Retinal pigment epithelial cell (primary cell): ENCODE data around the gene NINJ2.

Experiments
- DNase-seq: peaks from one replicate; pipeline ENCODE4 v3.0.0-alpha.2; 2010; ENCODE audit warnings: low read depth
- H3K4me3 ChIP-seq: 2 replicates; pipeline ENCODE4 v1.5.1; 2011; ENCODE audit warnings: mild to moderate bottlenecking, low read length, control low read depth, moderate library complexity
- TF ChIP-seq, protein P1 (sequence below): conservative IDR thresholded peaks from 2 replicates; pipeline ENCODE4 v1.5.1; 2011; ENCODE audit warnings: low read depth, low read length, control low read depth, inconsistent platforms

NINJ2 gene

DNA sequence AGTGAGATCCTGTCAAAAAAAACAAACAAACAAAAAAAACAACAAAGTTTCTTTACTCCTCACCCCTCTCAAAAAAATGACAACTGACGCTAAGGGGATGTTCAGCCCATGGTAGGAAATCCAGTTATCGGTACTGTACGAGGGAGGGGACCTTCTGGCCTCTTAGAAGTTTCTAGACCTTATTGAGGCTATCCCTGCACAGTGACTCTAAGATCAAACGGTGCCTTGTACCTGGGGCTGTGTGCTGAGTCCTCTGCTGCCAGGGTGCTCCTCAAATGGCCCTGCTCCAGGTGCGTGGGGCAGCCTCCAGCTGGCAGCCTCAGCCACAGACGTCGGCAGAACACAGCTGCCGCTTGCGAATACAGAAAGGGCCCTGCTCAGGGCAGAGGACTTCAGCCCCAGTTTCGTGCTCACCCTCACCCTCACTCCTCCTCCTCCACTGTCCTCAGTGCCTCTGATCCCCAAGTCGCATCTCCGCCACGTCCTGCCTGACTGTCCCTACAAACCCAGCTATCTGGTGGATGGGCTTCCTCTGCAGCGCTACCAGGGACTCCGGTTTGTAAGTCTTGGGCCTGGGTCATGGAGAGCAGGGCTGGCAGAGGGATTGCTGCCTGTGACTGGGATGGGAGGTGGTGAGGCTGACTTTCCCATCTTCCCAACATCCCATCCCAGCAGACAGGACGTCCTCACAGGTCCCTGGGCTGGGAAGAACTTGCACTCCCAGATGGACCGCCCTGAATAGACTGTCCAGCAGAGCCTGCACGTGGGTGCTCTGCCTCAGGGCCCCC is 112.6 kb downstream of the NINJ2 start:
- no peak overlapping the region for H3K4me3 ChIP-seq
- TF ChIP-seq, protein P1, sequence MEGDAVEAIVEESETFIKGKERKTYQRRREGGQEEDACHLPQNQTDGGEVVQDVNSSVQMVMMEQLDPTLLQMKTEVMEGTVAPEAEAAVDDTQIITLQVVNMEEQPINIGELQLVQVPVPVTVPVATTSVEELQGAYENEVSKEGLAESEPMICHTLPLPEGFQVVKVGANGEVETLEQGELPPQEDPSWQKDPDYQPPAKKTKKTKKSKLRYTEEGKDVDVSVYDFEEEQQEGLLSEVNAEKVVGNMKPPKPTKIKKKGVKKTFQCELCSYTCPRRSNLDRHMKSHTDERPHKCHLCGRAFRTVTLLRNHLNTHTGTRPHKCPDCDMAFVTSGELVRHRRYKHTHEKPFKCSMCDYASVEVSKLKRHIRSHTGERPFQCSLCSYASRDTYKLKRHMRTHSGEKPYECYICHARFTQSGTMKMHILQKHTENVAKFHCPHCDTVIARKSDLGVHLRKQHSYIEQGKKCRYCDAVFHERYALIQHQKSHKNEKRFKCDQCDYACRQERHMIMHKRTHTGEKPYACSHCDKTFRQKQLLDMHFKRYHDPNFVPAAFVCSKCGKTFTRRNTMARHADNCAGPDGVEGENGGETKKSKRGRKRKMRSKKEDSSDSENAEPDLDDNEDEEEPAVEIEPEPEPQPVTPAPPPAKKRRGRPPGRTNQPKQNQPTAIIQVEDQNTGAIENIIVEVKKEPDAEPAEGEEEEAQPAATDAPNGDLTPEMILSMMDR, result no peak
- no peak for DNase-seq

DNA sequence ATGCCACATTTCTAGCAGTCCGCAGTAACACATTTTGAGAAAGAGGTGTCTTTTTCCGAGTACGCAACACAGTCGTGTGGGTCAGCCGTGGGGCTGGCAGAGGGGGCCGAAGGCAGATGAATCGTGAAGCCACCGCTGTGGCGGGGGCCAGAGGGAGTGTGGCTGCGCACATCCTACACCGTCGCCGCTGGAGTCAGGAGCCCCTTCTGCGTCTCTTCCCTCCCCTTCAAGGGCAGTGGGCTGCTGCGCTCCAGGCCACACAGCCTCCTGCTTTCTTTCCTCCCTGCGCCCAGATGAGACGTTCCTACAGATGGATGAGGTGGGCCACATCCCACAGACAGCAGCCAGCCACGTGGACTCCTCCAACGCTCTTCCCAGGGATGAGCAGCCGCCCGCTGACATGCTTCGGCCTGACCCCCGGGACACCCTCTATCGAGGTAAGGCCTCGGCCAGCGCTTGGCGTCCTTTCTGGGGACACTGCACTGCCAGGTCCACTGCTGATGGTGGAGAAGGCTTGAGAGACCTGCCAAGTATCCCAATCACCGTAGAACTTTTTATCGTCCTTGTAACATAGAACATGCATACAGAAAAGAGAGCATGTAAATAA is 113.7 kb downstream of the NINJ2 start:
- TF ChIP-seq, protein P1, result no peak
- no peak overlapping the region for H3K4me3 ChIP-seq
- DNase-seq, result no peak

DNA sequence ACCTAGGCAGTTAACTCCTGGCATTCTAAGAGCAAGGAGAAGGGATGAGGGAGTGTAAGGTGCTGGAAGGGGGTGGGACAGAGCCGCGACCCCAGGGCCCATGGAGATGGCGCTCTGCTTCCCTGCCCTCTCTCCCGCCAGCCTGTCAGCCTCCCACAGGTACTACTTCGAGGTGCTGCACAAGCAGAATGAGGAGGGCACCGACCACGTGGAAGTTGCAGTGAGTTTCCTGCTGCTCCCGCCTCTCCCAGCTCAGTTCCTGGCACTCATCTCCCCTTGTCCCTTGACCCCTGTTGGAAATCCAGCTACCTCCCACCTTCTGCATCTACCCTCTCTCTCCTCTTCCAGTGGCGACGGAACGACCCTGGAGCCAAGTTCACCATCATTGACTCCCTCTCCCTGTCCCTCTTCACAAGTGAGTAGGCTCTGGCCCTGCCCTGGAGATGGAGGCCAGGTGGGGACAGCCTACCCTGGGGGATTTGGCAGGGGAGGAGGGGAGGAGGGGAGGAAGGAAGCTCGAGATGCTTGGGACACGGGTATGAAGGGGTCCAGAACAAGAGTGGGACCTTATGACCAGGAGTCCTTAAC is 115.3 kb downstream of the NINJ2 start:
- H3K4me3 ChIP-seq, result no peak overlapping the region
- TF ChIP-seq, protein P1, result no peak

DNA sequence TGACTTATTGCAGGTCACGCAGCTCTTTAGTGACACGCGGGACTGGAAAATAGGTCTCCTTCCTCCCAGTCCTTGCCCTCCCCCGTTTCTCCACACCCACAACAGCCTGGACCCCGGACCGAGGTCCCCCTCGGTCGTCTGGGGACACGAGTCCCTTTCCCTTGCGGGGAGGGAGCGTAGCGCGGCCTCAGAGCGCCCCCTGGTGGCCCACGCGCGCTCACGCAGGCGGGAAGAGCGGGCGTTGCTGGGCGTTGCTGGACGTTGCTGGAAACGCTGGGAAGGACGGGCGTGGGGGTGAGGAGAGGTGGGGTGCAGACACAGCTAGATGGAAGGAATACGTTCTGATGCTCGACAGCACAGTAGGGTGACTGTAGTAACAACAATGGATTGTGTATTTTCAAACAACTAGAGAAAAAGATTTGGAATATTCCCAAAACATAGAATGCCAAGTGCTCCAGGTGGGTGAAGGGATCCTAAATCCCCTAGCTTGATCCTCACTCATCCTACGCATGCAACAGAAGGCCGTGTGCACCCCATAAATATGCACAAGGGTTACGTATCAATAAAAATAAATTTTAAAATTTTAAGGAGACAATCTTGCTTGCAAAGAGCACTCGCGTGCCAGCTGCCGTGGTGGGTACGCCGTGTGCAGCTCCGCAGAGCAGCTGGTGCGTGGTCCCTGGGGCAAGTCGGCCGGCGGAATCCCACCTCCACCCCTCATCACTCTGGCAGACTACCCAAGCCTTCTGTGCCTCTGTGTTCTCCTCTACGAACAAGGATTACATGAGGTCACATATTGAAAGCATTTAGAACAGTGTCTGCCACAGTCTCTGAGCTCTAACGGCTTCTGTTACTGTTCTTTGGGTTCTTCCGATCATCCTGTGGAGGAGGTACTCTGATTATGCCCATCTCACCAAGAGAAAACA is 116.1 kb downstream of the NINJ2 start:
- no peak overlapping the region for H3K4me3 ChIP-seq
- TF ChIP-seq, protein P1, result peak; percentile 95
- DNase-seq, result no peak

More for the DNA sequence above, 115.3 kb downstream of the NINJ2 start:
- DNase-seq, result no peak

DNA sequence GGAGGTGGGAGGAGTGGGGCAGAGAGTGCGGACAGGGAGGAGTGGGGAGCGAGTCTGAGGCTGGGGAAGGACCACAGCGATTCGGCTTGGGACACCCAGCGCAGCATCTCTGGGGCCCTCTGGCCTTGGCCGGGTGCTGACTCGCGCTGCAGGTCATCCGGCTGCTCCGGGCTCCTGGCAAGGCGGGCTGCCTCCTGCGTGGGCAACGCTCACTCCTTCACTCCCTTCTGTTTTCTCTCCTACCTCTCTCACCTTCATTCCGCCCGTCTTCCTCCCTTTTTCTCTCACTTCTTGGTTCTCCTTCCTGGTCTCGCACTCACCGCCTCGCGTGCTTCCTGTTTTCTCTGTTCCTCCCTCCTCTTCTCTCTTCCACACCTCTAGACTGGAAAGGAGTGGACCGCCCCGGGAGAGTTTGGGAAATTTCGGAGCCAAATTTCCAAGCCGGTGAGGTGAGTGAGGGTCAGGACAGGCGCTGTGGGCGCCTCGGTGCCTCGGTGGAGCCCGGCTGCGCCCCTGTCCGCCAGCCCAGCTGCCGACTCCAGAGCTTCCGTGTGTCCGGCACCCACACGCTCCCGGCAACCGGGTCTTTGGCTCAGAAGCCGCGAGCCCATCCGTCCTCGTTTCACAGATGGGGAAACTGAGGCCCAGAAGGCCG is 116.9 kb downstream of the NINJ2 start:
- no peak for DNase-seq
- TF ChIP-seq, protein P1, result no peak
- no peak overlapping the region for H3K4me3 ChIP-seq

DNA sequence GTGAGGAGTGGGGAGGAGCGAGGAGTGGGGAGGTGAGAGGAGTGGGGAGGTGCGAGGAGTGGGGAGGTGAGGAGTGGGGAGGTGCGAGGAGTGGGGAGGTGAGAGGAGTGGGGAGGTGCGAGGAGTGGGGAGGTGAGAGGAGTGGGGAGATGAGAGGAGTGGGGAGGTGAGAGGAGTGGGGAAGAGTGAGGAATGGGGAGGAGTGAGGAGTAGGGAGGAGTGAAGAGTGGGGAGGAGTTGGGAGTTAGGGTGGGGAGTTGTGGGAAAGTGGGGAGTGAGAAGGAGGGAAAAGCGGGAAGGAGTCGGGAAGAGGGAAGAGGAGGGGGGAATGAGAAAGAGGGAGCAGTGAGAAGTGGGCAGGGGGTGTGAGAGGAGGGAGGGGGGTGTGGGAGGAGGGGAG is 117.4 kb downstream of the NINJ2 start:
- no peak overlapping the region for H3K4me3 ChIP-seq
- no peak for DNase-seq

More for the DNA sequence above, 117.4 kb downstream of the NINJ2 start:
- TF ChIP-seq, protein P1, result no peak
